H1 (cell line): ENCODE results near the gene FBN1. TPM values are rescaled to one million over a fixed set of nuclear protein-coding genes. Genes with fewer than 3 reads are reported as not detected.

Experiments
- CTCF ChIA-PET: fragments of 300-600 bp; sonication (Branson Sonifier 250); formaldehyde crosslinking; loops from one replicate; lab custom pipeline; 2021; ENCODE audit not compliant: partially characterized antibody; lab: Charles Lee
- POLR2A ChIA-PET: fragments of 300-600 bp; sonication (Branson Sonifier 250); formaldehyde crosslinking; loops from one replicate; lab custom pipeline; 2021; ENCODE audit warnings: inconsistent platforms; ENCODE audit not compliant: partially characterized antibody; lab: Charles Lee
- DNase-seq, 2 experiments: peaks; one replicate each; pipeline versions ENCODE4 v3.0.0 to v3.0.0-alpha.2; 2010 to 2022; ENCODE audit warnings: low spot score in 2 of 2, low read depth in 1 of 2, mixed read lengths in 1 of 2
- FAIRE-seq: peaks from 2 replicates; lab custom pipeline; 2011; peaks lifted over from hg19 to GRCh38; lab: Jason Lieb, UNC
- H2AFZ ChIP-seq: 2 replicates; pipeline ENCODE4 v1.8.1; 2012; ENCODE audit warnings: low read length, inconsistent platforms
- H2AK5ac ChIP-seq: 2 replicates; pipeline ENCODE4 v1.6.1; 2013; ENCODE audit warnings: low read depth, low read length
- H2BK120ac ChIP-seq: replicated peaks from 2 replicates; pipeline ENCODE3; 2013; ENCODE audit warnings: low read depth, low read length, inconsistent platforms
- H2BK12ac ChIP-seq: 2 replicates; pipeline ENCODE4 v1.6.1; 2013; ENCODE audit warnings: low read depth, low read length
- H2BK15ac ChIP-seq: 2 replicates; pipeline ENCODE4 v1.6.1; 2013; ENCODE audit warnings: low read length
- H2BK20ac ChIP-seq: 2 replicates; pipeline ENCODE4 v1.6.1; 2013; ENCODE audit warnings: low read length
- H2BK5ac ChIP-seq: 2 replicates; pipeline ENCODE4 v1.6.1; 2013; ENCODE audit warnings: low read depth, low read length
- H3K14ac ChIP-seq: 2 replicates; pipeline ENCODE4 v1.6.1; 2013; ENCODE audit warnings: inconsistent platforms; ENCODE audit not compliant: insufficient read length
- H3K18ac ChIP-seq: 2 replicates; pipeline ENCODE4 v1.6.1; 2013; ENCODE audit warnings: low read length; ENCODE audit errors: extremely low read depth
- H3K23ac ChIP-seq: 2 replicates; pipeline ENCODE4 v1.6.1; 2013; ENCODE audit warnings: inconsistent platforms; ENCODE audit not compliant: insufficient read length
- H3K23me2 ChIP-seq: 2 replicates; pipeline ENCODE4 v1.6.1; 2013; ENCODE audit warnings: low read depth, low read length
- H3K27ac ChIP-seq: 2 replicates; pipeline ENCODE4 v1.6.1; 2011; ENCODE audit warnings: low read depth, low read length, inconsistent platforms
- H3K27me3 ChIP-seq, 4 experiments: replicated peaks in 1 of 4; 1 replicate in 1 of 4; 2 replicates in 3 of 4; pipeline versions ENCODE4 v1.6.1 to v1.8.1; 2011 to 2013; ENCODE audit warnings: low read length in 3 of 4, mild to moderate bottlenecking in 3 of 4, inconsistent platforms in 2 of 4, mixed read lengths in 2 of 4, moderate library complexity in 1 of 4; ENCODE audit not compliant: control insufficient read depth in 3 of 4, insufficient read depth in 3 of 4; ENCODE audit errors: extremely low read depth in 1 of 4
- H3K36me3 ChIP-seq, 4 experiments: 2 replicates each; pipeline versions ENCODE4 v1.6.1 to v1.8.1; 2011 to 2013; ENCODE audit warnings: mild to moderate bottlenecking in 4 of 4, low read length in 3 of 4, moderate library complexity in 2 of 4, control low read depth in 1 of 4, inconsistent platforms in 1 of 4; ENCODE audit not compliant: insufficient read depth in 4 of 4, control insufficient read depth in 2 of 4
- H3K4ac ChIP-seq: replicated peaks from 2 replicates; pipeline ENCODE3; 2013; ENCODE audit warnings: low read length, low read depth, mixed read lengths, inconsistent platforms; ENCODE audit not compliant: insufficient read length
- H3K4me1 ChIP-seq, 4 experiments: replicated peaks in 1 of 4; 1 replicate in 1 of 4; 2 replicates in 3 of 4; pipeline versions ENCODE4 v1.6.1 to v1.8.1; 2011 to 2013; ENCODE audit warnings: low read length in 3 of 4, inconsistent platforms in 2 of 4, mixed read lengths in 1 of 4; ENCODE audit not compliant: insufficient read depth in 4 of 4, control insufficient read depth in 3 of 4
- H3K4me2 ChIP-seq, 2 experiments: 2 replicates each; pipeline versions ENCODE4 v1.6.1 to v1.8.1; 2011 to 2013; ENCODE audit warnings: low read depth in 2 of 2, low read length in 2 of 2, control low read depth in 1 of 2, inconsistent platforms in 1 of 2, mild to moderate bottlenecking in 1 of 2; ENCODE audit not compliant: insufficient read depth in 1 of 2
- H3K4me3 ChIP-seq, 4 experiments: fragments of 200-600, 300-600 bp in 1 of 4; sonication (generic), shearing (Covaris generic), sonication (Bioruptor Twin) in 1 of 4; 2 replicates each; pipeline versions ENCODE4 v1.5.1 to v1.8.1; 2011 to 2016; ENCODE audit warnings: low read length in 4 of 4, low read depth in 3 of 4, control low read depth in 2 of 4, inconsistent platforms in 2 of 4, mild to moderate bottlenecking in 2 of 4, mixed read lengths in 1 of 4, moderate library complexity in 1 of 4; ENCODE audit not compliant: insufficient read depth in 2 of 4; ENCODE audit errors: extremely low read depth in 1 of 4
- H3K56ac ChIP-seq: replicated peaks from 2 replicates; pipeline ENCODE3; 2013; ENCODE audit warnings: low read depth, mild to moderate bottlenecking, mixed read lengths, low read length, inconsistent platforms; ENCODE audit not compliant: insufficient read length
- H3K79me1 ChIP-seq: 2 replicates; pipeline ENCODE4 v1.6.1; 2013; ENCODE audit warnings: low read depth, low read length, control low read depth
- H3K79me2 ChIP-seq, 2 experiments: 2 replicates each; pipeline versions ENCODE4 v1.6.1 to v1.8.1; 2012 to 2013; ENCODE audit warnings: low read length in 2 of 2, mild to moderate bottlenecking in 2 of 2, inconsistent platforms in 1 of 2; ENCODE audit not compliant: insufficient read depth in 2 of 2, control insufficient read depth in 1 of 2
- H3K9ac ChIP-seq, 4 experiments: replicated peaks in 1 of 4; 1 replicate in 1 of 4; 2 replicates in 3 of 4; pipeline versions ENCODE4 v1.6.1 to v1.8.1; 2011 to 2013; ENCODE audit warnings: low read depth in 3 of 4, low read length in 3 of 4, control low read depth in 2 of 4, mild to moderate bottlenecking in 2 of 4, moderate library complexity in 2 of 4, inconsistent platforms in 1 of 4; ENCODE audit errors: extremely low read depth in 1 of 4
- H3K9me3 ChIP-seq, 2 experiments: 2 replicates each; pipeline versions ENCODE4 v1.6.1 to v1.8.1; 2012 to 2013; ENCODE audit warnings: mild to moderate bottlenecking in 2 of 2, moderate library complexity in 2 of 2, control low read depth in 1 of 2, inconsistent platforms in 1 of 2, low read depth in 1 of 2, low read length in 1 of 2, mixed read lengths in 1 of 2; ENCODE audit not compliant: insufficient read depth in 2 of 2
- H4K20me1 ChIP-seq, 2 experiments: replicated peaks in 1 of 2; 2 replicates each; pipeline versions ENCODE3 to v1.8.1; 2011 to 2013; ENCODE audit warnings: inconsistent platforms in 2 of 2, low read length in 2 of 2, mild to moderate bottlenecking in 1 of 2; ENCODE audit not compliant: insufficient read depth in 2 of 2, control insufficient read depth in 1 of 2
- H4K5ac ChIP-seq: 2 replicates; pipeline ENCODE4 v1.6.1; 2013; ENCODE audit warnings: low read length, low read depth, mixed read lengths, inconsistent platforms; ENCODE audit not compliant: insufficient read length
- H4K8ac ChIP-seq: 2 replicates; pipeline ENCODE4 v1.8.0; 2013; ENCODE audit warnings: mild to moderate bottlenecking, moderate library complexity, low read length, inconsistent platforms; ENCODE audit not compliant: insufficient read depth; ENCODE audit errors: extremely low read depth
- H4K91ac ChIP-seq: replicated peaks from 2 replicates; pipeline ENCODE3; 2013; ENCODE audit warnings: low read length, mixed read lengths, inconsistent platforms; ENCODE audit not compliant: insufficient read length
- BACH1 ChIP-seq: IDR thresholded peaks from 2 replicates; pipeline ENCODE4 v1.6.1; 2012; ENCODE audit warnings: low read length, improper control_type of control experiment
- BRCA1 ChIP-seq: IDR thresholded peaks from 2 replicates; pipeline ENCODE4 v1.6.1; 2012; ENCODE audit warnings: low read depth, low read length, improper control_type of control experiment
- CBX8 ChIP-seq: fragments of 300-800, 300-1000 bp; sonication (generic); IDR thresholded peaks from 2 replicates; pipeline ENCODE4 v1.7.1; 2016; ENCODE audit warnings: low read depth, low read length, borderline replicate concordance
- CHD1 ChIP-seq: IDR thresholded peaks from 2 replicates; pipeline ENCODE4 v1.6.1; 2012; ENCODE audit warnings: low read depth, low read length, improper control_type of control experiment
- MAFK ChIP-seq: IDR thresholded peaks from 2 replicates; pipeline ENCODE4 v1.6.1; 2012; ENCODE audit warnings: low read depth, mild to moderate bottlenecking, improper control_type of control experiment, low read length
- NANOG ChIP-seq: IDR thresholded peaks from 2 replicates; pipeline ENCODE4 v1.6.1; 2011; ENCODE audit warnings: low read length, low read depth, mild to moderate bottlenecking, inconsistent platforms; ENCODE audit not compliant: insufficient read depth, poor library complexity, severe bottlenecking
- NRF1 ChIP-seq: IDR thresholded peaks from 2 replicates; pipeline ENCODE4 v1.6.1; 2011; ENCODE audit warnings: mild to moderate bottlenecking, low read depth, low read length, improper control_type of control experiment
- PHF8 ChIP-seq: fragments of 200-600 bp; sonication (generic); conservative IDR thresholded peaks from 2 replicates; pipeline ENCODE4 v1.7.1; 2012; ENCODE audit warnings: low read depth, mild to moderate bottlenecking, inconsistent platforms, low read length, moderate library complexity
- POLR2AphosphoS5 ChIP-seq: IDR thresholded peaks from 2 replicates; pipeline ENCODE4 v1.6.1; 2011; ENCODE audit warnings: low read depth, low read length
- RXRA ChIP-seq: IDR thresholded peaks from 2 replicates; pipeline ENCODE4 v1.6.1; 2011; ENCODE audit warnings: low read depth, mild to moderate bottlenecking, low read length, moderate library complexity; ENCODE audit not compliant: insufficient read depth
- SAP30 ChIP-seq: fragments of 300-600 bp; sonication (generic); IDR thresholded peaks from 2 replicates; pipeline ENCODE4 v1.7.1; 2012; ENCODE audit warnings: low read length, moderate library complexity, mild to moderate bottlenecking, inconsistent platforms; ENCODE audit not compliant: insufficient read depth, insufficient replicate concordance
- SIRT6 ChIP-seq: IDR thresholded peaks from one replicate; pipeline ENCODE4 v1.7.1; 2012; ENCODE audit warnings: low read length, inconsistent platforms
- SIX5 ChIP-seq: IDR thresholded peaks from 2 replicates; pipeline ENCODE4 v1.6.1; 2011; ENCODE audit warnings: mild to moderate bottlenecking, low read depth, low read length
- SP4 ChIP-seq: IDR thresholded peaks from 2 replicates; pipeline ENCODE4 v1.6.1; 2012; ENCODE audit warnings: low read length, inconsistent platforms
- TAF7 ChIP-seq: optimal IDR thresholded peaks from 2 replicates; pipeline ENCODE3; 2011; ENCODE audit warnings: low read depth, mild to moderate bottlenecking, inconsistent platforms, low read length, moderate library complexity, borderline replicate concordance
- TEAD4 ChIP-seq: IDR thresholded peaks from 2 replicates; pipeline ENCODE4 v1.6.1; 2012; ENCODE audit warnings: low read depth, low read length, inconsistent platforms, mixed read lengths
- WGBS, 2 experiments: shearing (Covaris generic) in 1 of 2; methylation state at CpG; one replicate each; pipeline versions ENCODE4 v1.1.6 to v1.1.7; 2013 to 2015; ENCODE audit warnings: low lambda C conversion rate in 2 of 2, mixed read lengths in 2 of 2, inconsistent platforms in 1 of 2, low coverage in 1 of 2, missing lambda C conversion rate in 1 of 2; ENCODE audit not compliant: insufficient replicate concordance in 2 of 2, insufficient coverage in 1 of 2, insufficient read length in 1 of 2; ENCODE audit errors: extremely low coverage in 1 of 2, missing lambda C conversion rate in 1 of 2; 5-methylcytosine and 5-hydroxymethylcytosine counted together
- polyA plus RNA-seq, 7 experiments: library from polyadenylated mRNA; depleted of rRNA in 3 of 7; stranded (reverse) in 5 of 7; unstranded in 2 of 7; fragments of >200 nt in 5 of 7; fragments of 200-250 nt in 2 of 7; gene quantifications; 1 replicate in 5 of 7; 2 replicates in 1 of 7; 4 replicates in 1 of 7; pipeline versions ENCODE4 v1.2.1 to v1.2.3, GENCODE V29; 2011 to 2013; ENCODE audit warnings: missing spikeins in 2 of 7, mixed read lengths in 2 of 7
- total RNA-seq: library from RNA; stranded (reverse); fragmentation: NEBNext Ultra II Directional; extraction: Animal tissue kit (Norgen Biotek cat#: 25700); gene quantifications from 2 replicates; pipeline ENCODE4 v1.2.1, GENCODE V29; 2021

Gene FBN1
- total and polyA plus RNA-seq, 2 of the 8 experiments (the other 6 are each of a cell fraction or from before 2014, with no cell fraction given): 3.0 to 4.0 TPM

DNA sequence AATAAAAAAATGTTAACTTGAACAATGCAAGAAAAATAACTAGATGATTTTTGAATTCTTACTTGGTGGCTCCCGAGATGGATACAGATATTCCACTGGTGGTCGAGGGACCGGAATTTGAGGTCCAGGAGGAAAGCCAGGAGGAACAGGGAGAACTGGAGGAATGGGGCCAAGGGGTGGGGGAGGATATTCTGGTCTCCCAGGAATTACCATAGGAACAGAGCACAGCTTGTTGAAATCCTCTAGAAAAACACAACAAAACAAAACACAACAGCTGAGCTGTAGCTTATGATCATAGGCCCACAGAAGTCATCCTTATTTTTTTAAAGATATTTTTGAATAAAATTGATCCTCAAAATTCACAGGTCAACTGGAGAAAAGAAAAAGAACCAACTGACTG, 129.4 kb downstream of the FBN1 start:
- Histone ChIP-seq H3K27me3 (no peaks in the 10 kb centered on the region), H4K5ac (no peak overlapping the region), H4K8ac (no peak overlapping the region), H3K4me1 (no peaks in the 10 kb centered on the region), H2BK12ac (no peak overlapping the region), H2BK20ac (no peak overlapping the region), H3K18ac (no peak overlapping the region), H3K27ac (no peak overlapping the region), H3K14ac (no peak overlapping the region), H3K4ac (no peak overlapping the region), H2AK5ac (no peak overlapping the region), H3K23me2 (no peaks in the 10 kb centered on the region), H2AFZ (no peak overlapping the region), H3K4me3 (no peak overlapping the region), H2BK120ac (no peak overlapping the region), H2BK5ac (no peak overlapping the region), H3K4me2 (no peak overlapping the region), H3K23ac (no peak overlapping the region), H3K36me3 (no peaks in the 10 kb centered on the region), H3K9ac (no peak overlapping the region), H4K20me1 (no peaks in the 10 kb centered on the region), H3K9me3 (no peaks in the 10 kb centered on the region), H2BK15ac (no peak overlapping the region), H4K91ac (no peak overlapping the region), H3K56ac (no peak overlapping the region), H3K79me2 (no peaks in the 10 kb centered on the region), H3K79me1 (no peaks in the 10 kb centered on the region)
- 100% methylated on average over 3 of the region's 3 CpGs; no CpG with 5 or more reads in 1 of the 2 experiments for WGBS, 2 experiments
- DNase-seq: no peak
- FAIRE-seq: no peak
- CTCF ChIA-PET: interaction anchor here (2.5 to 3.5 kb wide), 2 partner anchors 8 to 158 kb away, joined by 15 to 18 read pairs; no protein-coding TSS in a partner anchor
- POLR2A ChIA-PET: no interaction called here
- TF ChIP-seq TAF7 (no peak), BRCA1 (no peak), SIX5 (no peak), RXRA (no peak), POLR2AphosphoS5 (no peak), NRF1 (no peak), PHF8 (no peak), BACH1 (no peak), CHD1 (no peak), CBX8 (no peak), SP4 (no peak), SIRT6 (no peak), MAFK (no peak), NANOG (no peak), SAP30 (no peak), TEAD4 (no peak)
